Measurements from ENCODE around the gene SOCS1.
"Not testable (repeated sequence)": the region's sequence is repeated elsewhere in the genome, so short reads cannot be mapped to it uniquely, and the experiment has no call there.

Gene SOCS1

GRCh38 chr16:11224096-11224893 lies 31.7 kb downstream of the SOCS1 start:
- peak; percentile 82 to 84 for DNase-seq

- DNase-seq = not testable (repeated sequence)
These were observed 35.5 kb downstream of the SOCS1 start for GRCh38 chr16:11220507-11220906.

GRCh38 chr16:11219178-11219577 lies 36.8 kb downstream of the SOCS1 start:
- DNase-seq = no peak

- DNase-seq = no peak
These were observed 37.4 kb downstream of the SOCS1 start for GRCh38 chr16:11218604-11218962.

- DNase-seq = no peak
These were observed 38.1 kb downstream of the SOCS1 start for GRCh38 chr16:11217651-11218603.

GRCh38 chr16:11215935-11216556 lies 40.0 kb downstream of the SOCS1 start:
- DNase-seq = no peak

GRCh38 chr16:11213799-11214198 lies 42.2 kb downstream of the SOCS1 start:
- DNase-seq = no peak

- DNase-seq = no peak
These were observed 42.6 kb downstream of the SOCS1 start for GRCh38 chr16:11213373-11213772.

- DNase-seq = no peak
These were observed 43.2 kb downstream of the SOCS1 start for GRCh38 chr16:11212798-11213196.

GRCh38 chr16:11211977-11212797 lies 43.8 kb downstream of the SOCS1 start:
- DNase-seq = no peak

- no peak for DNase-seq
These were observed 44.7 kb downstream of the SOCS1 start for GRCh38 chr16:11211061-11211976.

GRCh38 chr16:11210260-11210659 lies 45.7 kb downstream of the SOCS1 start:
- DNase-seq = no peak

GRCh38 chr16:11208916-11209665 lies 46.9 kb downstream of the SOCS1 start:
- DNase-seq = no peak

GRCh38 chr16:11207646-11208045 lies 48.4 kb downstream of the SOCS1 start:
- DNase-seq = peak; percentile 47 to 56

GRCh38 chr16:11205754-11206581 lies 50.0 kb downstream of the SOCS1 start:
- DNase-seq = peak in 1 of 2 experiments; percentile 40

GRCh38 chr16:11205065-11205699 lies 50.8 kb downstream of the SOCS1 start:
- no peak for DNase-seq

GRCh38 chr16:11204513-11205047 lies 51.4 kb downstream of the SOCS1 start:
- no peak for DNase-seq

Measured in activated T-cell treated with anti-CD3 and anti-CD28 coated beads, Interleukin-2, amount 50 U/mL, for 48 hours (primary cell).